Effector memory CD4-positive, alpha-beta T cell (primary cell): ENCODE measurements around the gene TRIO.

Experiments
- DNase-seq, 3 donors: peaks; one replicate each; pipeline ENCODE4 v3.0.0-alpha.2; 2020
- H3K27ac ChIP-seq: 2 replicates; pipeline ENCODE4 v1.7.0; 2013; ENCODE audit warnings: mild to moderate bottlenecking, low read length, moderate library complexity; ENCODE audit not compliant: insufficient read depth, poor library complexity, severe bottlenecking
- H3K27me3 ChIP-seq: replicated peaks from 2 replicates; pipeline ENCODE4 v1.7.0; 2013; ENCODE audit warnings: mild to moderate bottlenecking, low read length; ENCODE audit not compliant: insufficient read depth, control insufficient read depth, poor library complexity, severe bottlenecking
- H3K36me3 ChIP-seq: 2 replicates; pipeline ENCODE4 v1.7.0; 2013; ENCODE audit warnings: mild to moderate bottlenecking, low read length, moderate library complexity; ENCODE audit not compliant: control insufficient read depth, insufficient read depth
- H3K4me1 ChIP-seq: 2 replicates; pipeline ENCODE4 v1.7.0; 2013; ENCODE audit warnings: low read length, mild to moderate bottlenecking; ENCODE audit not compliant: control insufficient read depth, insufficient read depth, poor library complexity, severe bottlenecking
- H3K4me3 ChIP-seq: 2 replicates; pipeline ENCODE4 v1.7.0; 2013; ENCODE audit warnings: low read length, low read depth, mild to moderate bottlenecking; ENCODE audit not compliant: insufficient read depth, poor library complexity, severe bottlenecking
- H3K9me3 ChIP-seq: 2 replicates; pipeline ENCODE4 v1.7.0; 2013; ENCODE audit warnings: mild to moderate bottlenecking, low read length, moderate library complexity; ENCODE audit not compliant: control insufficient read depth

Gene TRIO

GRCh38 chr5:14277385-14278320 is 134.5 kb downstream of the TRIO start:
- H3K36me3 ChIP-seq, result no peaks in the 10 kb centered on the region
- no peak overlapping the region for H3K27ac ChIP-seq
- H3K4me3 ChIP-seq, result no peak overlapping the region
- H3K27me3 ChIP-seq, result no peaks in the 10 kb centered on the region
- H3K4me1 ChIP-seq, result no peaks in the 10 kb centered on the region
- H3K9me3 ChIP-seq, result no peaks in the 10 kb centered on the region
- DNase-seq, result no peak

DNA sequence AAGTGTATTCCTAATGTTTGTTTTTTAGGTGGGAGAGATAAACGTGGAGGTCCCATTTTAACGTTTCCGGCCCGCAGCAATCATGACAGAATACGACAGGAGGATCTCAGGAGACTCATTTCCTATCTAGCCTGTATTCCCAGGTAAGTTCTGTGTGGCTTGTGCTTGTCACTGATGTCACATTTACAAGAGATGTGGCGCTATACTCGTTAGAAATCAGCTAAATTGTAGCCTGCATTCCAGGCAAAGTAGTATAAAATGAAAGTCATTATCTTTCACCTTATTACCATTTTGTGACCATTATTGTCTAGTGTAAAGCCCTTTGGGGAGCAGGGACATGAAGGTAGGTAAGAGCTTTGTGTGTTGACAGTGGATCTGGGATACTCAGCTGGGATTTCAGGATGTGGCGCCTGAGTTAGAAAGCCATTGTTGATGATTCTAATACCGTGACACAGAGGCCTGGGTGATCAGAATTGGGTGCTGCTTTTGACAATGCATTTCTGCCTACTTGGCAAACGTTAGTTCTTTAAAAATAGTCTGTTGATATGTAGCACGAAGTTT is 137.2 kb downstream of the TRIO start:
- no peaks in the 10 kb centered on the region for H3K4me1 ChIP-seq
- no peak overlapping the region for H3K4me3 ChIP-seq
- no peak for DNase-seq
- H3K27ac ChIP-seq, result no peak overlapping the region
- H3K27me3 ChIP-seq, result no peaks in the 10 kb centered on the region
- no peaks in the 10 kb centered on the region for H3K9me3 ChIP-seq
- H3K36me3 ChIP-seq, result no peaks in the 10 kb centered on the region

- no peak for DNase-seq
- Histone ChIP-seq H3K27ac (no peak overlapping the region), H3K36me3 (no peaks in the 10 kb centered on the region), H3K4me3 (no peak overlapping the region), H3K9me3 (no peaks in the 10 kb centered on the region), H3K27me3 (no peaks in the 10 kb centered on the region), H3K4me1 (no peaks in the 10 kb centered on the region)
These were observed 138.6 kb downstream of the TRIO start for GRCh38 chr5:14281746-14282181.

- H3K27ac ChIP-seq, result no peak overlapping the region
- H3K27me3 ChIP-seq, result no peaks in the 10 kb centered on the region
- no peak for DNase-seq
- H3K9me3 ChIP-seq, result no peaks in the 10 kb centered on the region
- no peak overlapping the region for H3K4me3 ChIP-seq
- H3K36me3 ChIP-seq, result no peaks in the 10 kb centered on the region
- H3K4me1 ChIP-seq, result no peaks in the 10 kb centered on the region
These were observed 140.0 kb downstream of the TRIO start for GRCh38 chr5:14283139-14283538.

DNA sequence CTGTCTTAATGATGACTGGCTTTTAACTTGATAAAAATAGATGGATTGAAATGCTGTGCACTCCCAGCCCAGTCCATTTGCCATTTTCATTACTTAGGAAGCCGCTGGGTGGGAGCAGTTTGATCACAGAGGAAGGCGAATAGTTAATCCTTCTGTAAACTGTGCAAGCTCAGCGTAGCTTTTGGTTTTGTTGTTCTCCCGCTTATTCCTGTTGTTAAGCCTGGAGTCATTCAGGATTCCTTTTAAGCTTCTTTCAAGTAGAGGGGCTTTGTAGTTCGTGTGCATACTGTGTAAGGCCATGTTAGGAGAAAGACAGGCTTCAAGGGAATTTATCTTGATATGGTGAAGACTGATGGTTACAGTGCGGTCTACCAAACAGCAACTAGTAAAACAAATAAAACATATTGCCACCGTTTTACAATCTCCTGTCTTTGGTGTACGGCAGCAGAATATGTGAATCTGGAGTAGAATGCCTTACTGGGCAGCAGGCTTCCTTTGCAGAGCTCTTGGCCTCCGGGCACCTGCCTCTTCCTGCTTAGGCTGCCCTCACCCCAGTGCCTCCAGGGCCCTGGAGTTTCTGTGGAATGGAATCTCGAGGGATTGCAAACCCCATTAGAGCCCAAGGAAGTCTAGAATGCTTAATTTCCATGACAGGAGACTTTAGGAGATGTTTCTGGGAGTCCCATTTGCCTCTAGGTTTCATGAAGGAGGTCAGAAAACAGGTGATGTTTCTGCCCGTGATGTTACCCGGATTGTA is 141.4 kb downstream of the TRIO start:
- H3K4me3 ChIP-seq, result no peak overlapping the region
- H3K9me3 ChIP-seq, result no peaks in the 10 kb centered on the region
- H3K36me3 ChIP-seq, result no peaks in the 10 kb centered on the region
- H3K27me3 ChIP-seq, result no peaks in the 10 kb centered on the region
- DNase-seq, result no peak
- no peak overlapping the region for H3K27ac ChIP-seq
- no peaks in the 10 kb centered on the region for H3K4me1 ChIP-seq

DNA sequence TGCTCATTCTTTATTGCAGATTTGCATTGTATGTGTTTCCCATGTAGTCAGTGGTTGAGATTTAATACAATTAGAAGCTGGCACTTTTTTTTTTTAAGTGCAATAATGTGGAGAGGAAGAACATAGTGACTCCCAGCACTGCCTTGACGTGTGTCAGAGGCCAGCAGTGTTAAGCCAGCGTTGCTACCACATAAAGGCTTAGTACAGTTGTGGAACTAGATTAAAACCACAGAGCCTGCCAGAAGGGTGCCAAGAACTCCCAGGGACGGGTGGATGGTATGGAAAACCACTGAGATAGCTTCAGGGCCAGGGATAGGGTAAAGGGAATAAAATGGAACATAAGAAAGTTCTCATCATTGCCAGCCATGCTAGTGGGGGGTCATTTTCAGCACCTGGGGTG is 142.9 kb downstream of the TRIO start:
- Histone ChIP-seq H3K4me1 (no peaks in the 10 kb centered on the region), H3K36me3 (no peaks in the 10 kb centered on the region), H3K9me3 (no peaks in the 10 kb centered on the region), H3K27me3 (no peaks in the 10 kb centered on the region), H3K4me3 (no peak overlapping the region), H3K27ac (no peak overlapping the region)
- DNase-seq, result no peak

DNA sequence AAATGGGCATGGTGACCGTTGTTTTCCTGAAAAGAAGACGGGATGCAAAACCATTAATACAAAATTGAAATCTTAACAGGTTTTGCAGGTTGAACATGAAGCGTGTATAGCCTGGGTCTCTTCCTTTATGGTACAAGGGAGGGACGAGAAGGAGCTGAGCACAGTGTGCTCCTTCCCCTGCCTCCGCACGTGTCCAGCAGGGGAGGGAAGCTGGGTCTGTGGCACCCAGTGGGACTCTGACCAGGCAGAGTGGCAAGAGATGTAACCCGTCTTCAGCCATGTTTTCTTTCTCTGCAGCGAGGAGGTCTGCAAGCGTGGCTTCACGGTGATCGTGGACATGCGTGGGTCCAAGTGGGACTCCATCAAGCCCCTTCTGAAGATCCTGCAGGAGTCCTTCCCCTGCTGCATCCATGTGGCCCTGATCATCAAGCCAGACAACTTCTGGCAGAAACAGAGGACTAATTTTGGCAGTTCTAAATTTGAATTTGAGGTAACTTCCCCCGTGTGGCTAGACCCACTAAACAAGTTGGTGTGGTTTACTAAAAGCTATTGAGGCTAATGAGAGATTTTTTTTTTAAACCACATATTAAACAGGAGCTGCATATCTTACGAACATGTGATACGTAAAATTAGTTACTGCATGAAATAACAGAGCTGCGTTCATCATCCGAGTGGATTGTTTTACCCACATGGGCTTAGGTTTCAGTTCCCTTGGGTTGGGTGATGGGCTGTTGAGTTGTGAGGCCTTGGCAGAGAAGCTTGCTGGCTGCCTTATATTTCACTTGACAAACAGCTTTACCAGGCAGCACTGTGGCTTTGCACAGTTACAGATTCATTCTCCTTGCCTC is 143.7 kb downstream of the TRIO start:
- H3K4me3 ChIP-seq, result no peak overlapping the region
- H3K27ac ChIP-seq, result no peak overlapping the region
- no peaks in the 10 kb centered on the region for H3K9me3 ChIP-seq
- no peaks in the 10 kb centered on the region for H3K4me1 ChIP-seq
- no peaks in the 10 kb centered on the region for H3K36me3 ChIP-seq
- H3K27me3 ChIP-seq, result no peaks in the 10 kb centered on the region
- no peak for DNase-seq

- H3K36me3 ChIP-seq, result no peaks in the 10 kb centered on the region
- H3K27ac ChIP-seq, result no peak overlapping the region
These were observed 149.9 kb downstream of the TRIO start for GRCh38 chr5:14292766-14293658.

GRCh38 chr5:14295610-14296009 is 152.5 kb downstream of the TRIO start:
- Histone ChIP-seq H3K36me3 (no peaks in the 10 kb centered on the region), H3K27me3 (no peaks in the 10 kb centered on the region), H3K4me1 (no peaks in the 10 kb centered on the region), H3K27ac (no peak overlapping the region), H3K9me3 (no peaks in the 10 kb centered on the region), H3K4me3 (no peak overlapping the region)
- DNase-seq, result no peak

More at GRCh38 chr5:14292766-14293658, 149.9 kb downstream of the TRIO start:
- Histone ChIP-seq H3K27me3 (no peaks in the 10 kb centered on the region), H3K4me3 (no peak overlapping the region), H3K4me1 (no peaks in the 10 kb centered on the region), H3K9me3 (no peaks in the 10 kb centered on the region)
- DNase-seq, result no peak
